NOMO-1 treated with DMSO at 0.1 percent for 48 hours (cell line): ENCODE measurements around the gene PTPRD.

Experiments
- DNase-seq: peaks from one replicate; lab custom pipeline; 2025; ENCODE audit not compliant: unreplicated experiment; lab: John Stamatoyannopoulos, UW

The PTPRD gene

GRCh38 chr9:8436786-8437185 lies 2176.0 kb downstream of the PTPRD start:
- no peak for DNase-seq

GRCh38 chr9:8434621-8435020 lies 2178.2 kb downstream of the PTPRD start:
- DNase-seq: no peak

- DNase-seq: no peak
Observed at GRCh38 chr9:8432224-8432623, 2180.6 kb downstream of the PTPRD start.

DNA sequence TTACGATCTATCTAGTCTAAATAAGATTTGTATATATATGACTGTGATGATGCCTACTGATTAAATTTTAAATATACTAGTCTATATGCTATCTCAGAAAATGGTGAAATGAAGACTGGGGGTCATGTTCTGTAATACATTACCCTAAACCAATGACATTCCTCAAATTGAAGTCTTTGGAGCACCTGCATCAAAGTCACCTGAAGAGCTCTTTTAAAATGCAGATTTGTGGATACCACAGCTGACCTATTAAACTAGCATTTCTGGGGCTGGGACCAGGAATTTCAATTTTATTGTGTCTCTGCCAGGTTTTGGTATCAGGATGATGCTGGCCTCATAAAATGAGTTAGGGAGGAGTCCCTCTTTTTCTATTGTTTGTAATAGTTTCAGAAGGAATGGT lies 2181.3 kb downstream of the PTPRD start:
- no peak for DNase-seq

GRCh38 chr9:8430945-8431344 lies 2181.9 kb downstream of the PTPRD start:
- no peak for DNase-seq

DNA sequence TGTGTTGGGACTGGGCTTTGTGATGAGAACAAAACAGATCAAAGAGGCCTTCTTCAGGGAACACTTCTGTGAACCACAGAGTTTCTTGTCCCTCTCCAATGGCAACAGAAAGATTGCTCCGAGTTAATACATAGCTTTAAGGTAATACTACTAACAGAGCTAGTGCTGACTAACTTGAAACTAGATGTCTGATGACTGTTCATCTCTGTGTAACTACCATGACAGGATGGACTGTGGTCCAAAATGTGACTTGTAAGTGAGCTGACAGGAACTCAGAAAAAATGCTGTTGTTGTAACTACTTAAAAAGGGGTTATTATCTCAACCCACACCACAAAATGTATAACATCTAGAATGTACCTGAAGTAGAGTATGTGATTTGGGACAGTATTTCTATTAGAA lies 2183.0 kb downstream of the PTPRD start:
- DNase-seq: no peak

DNA sequence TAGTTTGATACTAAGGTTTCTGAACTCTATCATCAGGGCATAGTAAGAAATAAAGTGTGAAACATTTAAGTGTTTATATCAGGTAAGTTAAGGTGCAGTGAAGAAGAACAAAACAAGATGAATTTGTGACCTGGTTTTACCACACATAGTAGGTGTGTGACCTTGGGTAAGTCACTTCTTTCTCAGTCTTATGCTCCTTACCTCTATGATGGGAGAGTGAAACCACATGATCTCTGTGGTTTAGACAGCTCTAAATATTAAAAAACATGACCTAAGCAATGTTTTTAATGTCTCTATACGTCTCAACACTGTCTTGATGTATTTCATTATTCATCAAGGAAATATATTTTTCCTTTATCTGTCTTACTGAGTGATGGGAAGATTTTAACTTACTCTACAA lies 2183.6 kb downstream of the PTPRD start:
- DNase-seq: no peak

DNA sequence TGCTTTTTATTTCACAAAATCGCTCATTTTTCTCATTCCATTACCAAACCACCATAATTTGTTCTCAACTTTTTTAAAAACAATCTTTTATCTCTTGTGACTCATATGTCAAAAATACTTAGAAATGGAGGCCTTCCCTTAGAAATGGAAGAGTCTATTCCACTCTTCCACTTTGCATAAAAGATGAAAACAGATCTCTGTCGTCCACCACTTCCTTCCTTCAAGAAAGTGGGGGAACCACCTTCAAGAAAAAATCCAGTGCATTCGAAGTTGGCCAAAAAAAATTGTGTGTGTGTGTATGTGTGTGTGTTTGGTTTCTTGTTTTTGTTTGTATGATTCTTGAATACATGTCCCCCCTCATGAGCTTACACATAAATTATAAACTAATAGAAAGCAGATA lies 2184.4 kb downstream of the PTPRD start:
- no peak for DNase-seq

DNA sequence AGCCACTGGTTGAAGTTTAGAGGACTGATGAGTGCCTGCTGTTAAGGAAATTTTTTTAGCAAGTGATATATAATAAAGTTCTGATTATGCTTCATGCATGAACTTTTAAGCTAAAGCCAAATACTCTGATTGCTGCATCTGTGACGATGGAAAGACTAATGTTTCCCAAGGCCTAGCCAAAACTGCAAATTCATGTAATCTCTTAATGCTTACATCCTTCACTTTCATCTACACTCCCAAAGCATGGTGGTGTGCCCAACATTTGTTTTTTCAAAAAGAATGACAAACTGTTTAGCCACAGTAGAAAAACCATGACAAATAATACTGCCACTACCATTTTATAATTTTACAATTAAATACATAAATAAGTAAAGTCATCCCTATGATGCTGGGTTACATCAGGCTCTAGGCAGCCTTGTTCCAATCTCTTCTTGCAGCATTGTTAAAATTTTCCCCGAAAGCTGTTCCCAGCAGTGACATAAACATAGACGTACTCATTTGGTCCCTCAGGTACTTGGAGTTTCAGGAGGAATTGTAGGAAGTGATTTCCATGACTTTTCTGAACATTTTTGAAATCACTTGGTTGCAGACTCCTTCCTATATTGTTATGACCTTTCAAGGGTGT lies 2187.9 kb downstream of the PTPRD start:
- no peak for DNase-seq

- DNase-seq: no peak
Observed at GRCh38 chr9:8420416-8420815, 2192.4 kb downstream of the PTPRD start.

DNA sequence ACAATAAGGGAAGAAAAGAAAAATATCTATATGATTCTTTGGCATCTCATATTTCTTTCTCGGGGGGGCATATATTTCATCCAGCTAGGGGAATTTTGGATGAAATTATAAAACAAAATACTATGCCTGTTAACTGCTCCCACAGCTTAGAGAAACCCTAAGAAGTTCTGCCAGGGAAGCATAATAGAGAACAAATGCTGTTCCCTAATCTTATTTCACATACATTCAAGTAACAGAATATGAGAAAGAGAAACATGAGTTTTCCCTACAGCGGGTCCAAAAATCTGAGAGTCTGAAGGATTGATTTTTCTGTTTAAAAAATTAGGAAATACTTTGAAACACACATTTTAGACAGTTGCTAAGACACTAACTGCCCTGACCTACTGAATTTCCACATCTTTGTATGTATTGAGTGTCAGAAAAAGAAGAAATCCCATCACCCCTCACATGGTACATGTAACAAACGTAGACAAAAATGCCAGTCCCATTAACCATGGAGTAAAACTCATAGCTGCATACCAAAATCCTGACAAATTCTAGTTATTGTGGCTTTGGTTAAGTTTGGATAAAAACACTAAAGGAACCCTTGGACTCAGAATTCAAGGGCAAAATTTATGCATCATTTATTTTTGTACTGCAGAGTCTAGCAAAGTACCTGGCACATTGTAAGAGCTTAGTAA lies 2193.1 kb downstream of the PTPRD start:
- no peak for DNase-seq

- DNase-seq: no peak
Observed at GRCh38 chr9:8417341-8417740, 2195.5 kb downstream of the PTPRD start.

DNA sequence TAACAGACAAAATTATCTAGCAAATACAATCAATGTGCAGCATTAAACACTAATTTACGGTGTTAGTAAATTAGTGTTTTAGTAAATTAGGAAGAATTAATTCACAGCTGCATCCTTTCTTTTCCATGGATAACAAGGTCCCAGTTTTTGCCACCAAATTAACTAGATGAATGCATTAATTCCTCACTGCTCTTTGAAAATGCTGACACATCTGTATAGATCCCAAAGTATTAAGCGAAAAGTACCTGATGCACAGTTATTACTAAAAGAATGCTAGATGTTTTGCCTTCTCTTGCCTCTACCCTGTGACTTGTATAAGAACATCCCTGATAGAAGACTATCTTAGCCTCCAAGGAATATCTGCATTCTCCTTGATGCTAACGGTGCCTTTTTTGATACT lies 2200.5 kb downstream of the PTPRD start:
- no peak for DNase-seq

- DNase-seq: no peak
Observed at GRCh38 chr9:8408575-8409190, 2204.1 kb downstream of the PTPRD start.

DNA sequence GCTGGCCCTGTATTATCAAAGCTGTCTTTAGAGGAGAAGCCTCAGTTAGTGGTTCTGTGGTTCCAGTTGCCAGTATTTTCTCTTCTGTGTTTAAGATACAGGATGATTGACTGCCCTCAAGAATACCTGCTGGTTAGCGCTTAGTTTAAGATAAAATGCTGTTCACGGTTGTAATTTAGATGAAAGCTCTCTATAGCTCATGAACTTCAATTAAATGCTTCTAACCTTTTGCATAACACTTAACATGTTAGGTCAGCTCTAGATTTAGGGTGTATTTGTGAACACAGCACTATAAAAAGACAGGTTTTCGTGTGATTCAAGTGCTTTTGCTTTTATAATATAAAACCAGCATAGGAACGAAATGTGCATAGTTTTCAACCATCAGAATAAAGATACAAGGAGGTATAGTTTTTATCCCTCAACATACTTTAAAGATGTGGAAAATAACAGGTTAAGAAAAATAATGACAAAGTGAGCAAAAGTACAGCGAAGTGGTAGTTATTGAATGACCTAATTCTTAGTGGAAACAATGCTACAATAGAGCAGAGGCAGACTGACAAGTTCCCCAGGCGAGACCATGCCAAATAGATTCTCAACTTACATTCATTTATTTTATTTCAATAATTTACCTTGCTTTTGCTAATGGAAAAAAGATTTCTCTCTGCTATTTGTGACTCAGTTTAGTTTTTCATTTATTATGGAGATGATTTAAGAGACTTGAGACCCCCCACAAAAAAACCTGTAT lies 2210.7 kb downstream of the PTPRD start:
- no peak for DNase-seq

- no peak for DNase-seq
Observed at GRCh38 chr9:8400378-8400777, 2212.4 kb downstream of the PTPRD start.

DNA sequence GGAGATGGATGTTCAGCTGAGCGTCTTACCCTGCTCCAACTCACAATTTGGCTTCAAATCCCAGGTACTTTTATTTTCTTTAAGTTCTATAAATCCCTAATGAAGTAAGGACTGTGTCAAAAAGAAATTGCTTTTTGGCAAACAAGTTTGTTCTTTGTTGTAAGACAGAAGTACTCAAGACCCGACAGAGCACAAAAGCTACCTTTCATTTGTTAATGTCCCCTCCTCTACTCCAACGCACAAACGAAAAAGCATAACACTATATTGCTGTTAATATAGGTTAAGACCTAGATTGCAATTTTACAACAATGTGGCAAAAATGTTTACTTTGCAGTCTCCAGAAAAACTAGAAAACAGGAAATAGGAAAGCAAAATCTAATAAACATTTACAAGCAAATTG lies 2217.8 kb downstream of the PTPRD start:
- no peak for DNase-seq

DNA sequence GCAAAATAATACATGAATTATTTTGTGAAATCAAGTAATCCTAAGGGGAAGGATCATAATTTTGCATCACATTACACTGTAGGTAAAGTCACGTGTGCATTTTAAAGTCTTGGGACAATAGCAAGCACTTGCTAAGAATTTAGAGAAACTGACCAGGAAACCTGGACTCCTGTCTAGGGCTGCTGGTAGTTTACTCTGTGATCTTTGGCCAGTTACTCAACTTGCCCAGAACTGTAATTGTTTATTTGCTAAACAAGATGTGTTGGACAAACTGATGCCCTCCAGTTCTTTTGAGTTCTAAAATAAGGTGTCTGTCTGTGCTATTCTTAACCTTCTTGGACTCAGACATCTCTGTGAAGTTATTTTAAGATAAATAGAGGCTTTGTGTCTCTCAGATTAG lies 2218.5 kb downstream of the PTPRD start:
- DNase-seq: no peak

DNA sequence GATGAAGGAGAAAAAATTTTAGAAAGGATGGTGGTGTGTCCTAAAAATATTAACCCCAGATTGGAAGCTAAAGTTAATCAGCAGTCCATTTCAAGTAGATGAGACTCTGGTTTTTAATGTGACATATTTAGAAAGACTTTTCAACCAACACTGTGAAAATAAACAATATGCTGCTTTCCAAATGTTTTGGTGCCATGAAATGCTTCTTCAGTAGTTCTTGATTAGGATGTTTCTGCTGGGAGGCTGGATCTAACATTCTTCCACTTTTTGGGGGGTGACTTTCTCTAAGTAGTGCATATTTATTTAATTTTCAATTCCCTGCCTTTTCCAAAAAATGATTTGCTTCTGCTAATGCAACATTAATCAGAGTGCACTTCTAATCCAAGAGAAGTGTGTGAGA lies 2219.9 kb downstream of the PTPRD start:
- no peak for DNase-seq

DNA sequence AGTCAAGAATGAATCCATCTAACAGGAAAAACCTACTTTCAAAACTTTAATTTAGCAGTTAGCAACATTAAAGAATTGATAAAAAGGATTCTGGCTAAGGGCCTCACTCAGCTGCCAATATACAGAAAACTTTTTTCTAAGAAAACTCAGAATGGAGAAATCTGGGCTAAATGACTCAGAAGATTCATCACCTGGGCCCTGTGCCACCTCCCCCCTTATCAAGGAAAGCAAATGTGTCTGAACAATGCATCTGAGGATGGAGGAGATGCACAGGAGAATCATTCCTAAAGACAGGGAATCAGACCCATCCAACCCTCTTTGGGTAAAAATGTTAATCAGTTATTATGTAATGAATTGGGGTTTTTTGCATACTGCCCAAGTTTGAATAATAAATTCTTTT lies 2221.2 kb downstream of the PTPRD start:
- no peak for DNase-seq

DNA sequence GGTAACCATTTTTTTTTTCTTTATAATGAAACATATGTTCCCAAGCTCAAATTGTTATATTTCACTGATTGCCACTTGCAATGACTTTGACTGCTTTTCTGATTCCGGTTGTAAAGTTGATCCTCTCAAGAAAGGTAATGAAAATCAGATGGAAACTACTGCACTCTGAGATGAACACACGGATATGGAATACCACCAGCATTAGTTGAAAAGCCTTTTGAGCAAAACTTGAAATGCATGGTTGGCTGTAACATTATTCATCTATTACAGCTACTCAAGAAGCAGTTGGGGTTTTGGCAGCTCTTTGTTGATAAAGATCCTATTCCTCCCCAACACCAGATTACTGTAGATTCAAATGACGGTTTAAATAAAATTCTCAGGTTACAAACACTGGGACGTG lies 2221.7 kb downstream of the PTPRD start:
- no peak for DNase-seq

DNA sequence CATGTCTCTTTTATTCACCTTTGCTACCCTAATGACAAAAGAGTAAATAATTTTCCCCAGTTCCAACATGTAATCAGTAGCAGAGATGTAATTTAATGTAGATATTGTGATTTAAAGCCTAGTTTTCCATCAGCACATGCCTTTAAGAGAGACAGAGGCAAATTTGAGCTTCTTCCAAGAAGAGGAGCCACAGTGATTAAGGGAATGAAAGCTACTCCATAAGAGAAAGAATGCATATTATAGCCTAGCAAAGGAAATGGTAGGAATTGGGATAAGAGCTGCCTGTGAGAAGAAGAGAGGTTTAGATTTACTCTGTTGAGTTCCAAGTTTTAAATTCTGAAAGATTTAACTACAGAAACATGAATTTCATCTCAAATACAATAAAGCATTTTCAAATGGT lies 2222.2 kb downstream of the PTPRD start:
- no peak for DNase-seq
